HG03460 (cell line): ENCODE measurements around the gene CABP1.

Experiments
- ATAC-seq: cut with Tn5 transposase; IDR thresholded peaks from one replicate; pipeline ENCODE4 v1.9.1; 2021; ENCODE audit not compliant: unreplicated experiment

CABP1 gene

GRCh38 chr12:120630104-120630892, 10.1 kb upstream of the CABP1 start:
- ATAC-seq, result no peak

- ATAC-seq, result no peak
These were observed 9.3 kb upstream of the CABP1 start for GRCh38 chr12:120631097-120631496.

- ATAC-seq, result no peak
These were observed 721 bp downstream of the CABP1 start for GRCh38 chr12:120640861-120641833.

- no peak for ATAC-seq
These were observed 1.7 kb downstream of the CABP1 start for GRCh38 chr12:120642121-120642520.

- no peak for ATAC-seq
These were observed 2.4 kb downstream of the CABP1 start for GRCh38 chr12:120642826-120643225.

- ATAC-seq, result no peak
These were observed 3.1 kb downstream of the CABP1 start for GRCh38 chr12:120643574-120643973.

- ATAC-seq, result no peak
These were observed 5.6 kb downstream of the CABP1 start for GRCh38 chr12:120646044-120646443.

- no peak for ATAC-seq
These were observed 6.9 kb downstream of the CABP1 start for GRCh38 chr12:120647375-120647755.

- ATAC-seq, result no peak
These were observed 9.2 kb downstream of the CABP1 start for GRCh38 chr12:120649442-120650232.

- no peak for ATAC-seq
These were observed 9.8 kb downstream of the CABP1 start for GRCh38 chr12:120650233-120650690.

GRCh38 chr12:120651821-120652220, 11.4 kb downstream of the CABP1 start:
- no peak for ATAC-seq

- ATAC-seq, result no peak
These were observed 12.4 kb downstream of the CABP1 start for GRCh38 chr12:120652656-120653435.

- ATAC-seq, result no peak
These were observed 13.2 kb downstream of the CABP1 start for GRCh38 chr12:120653611-120654010.

GRCh38 chr12:120654656-120655055, 14.2 kb downstream of the CABP1 start:
- ATAC-seq, result no peak

GRCh38 chr12:120656008-120656407, 15.6 kb downstream of the CABP1 start:
- no peak for ATAC-seq

- ATAC-seq, result no peak
These were observed 18.1 kb downstream of the CABP1 start for GRCh38 chr12:120658286-120659150.

- no peak for ATAC-seq
These were observed 18.7 kb downstream of the CABP1 start for GRCh38 chr12:120659151-120659525.

- no peak for ATAC-seq
These were observed 21.0 kb downstream of the CABP1 start for GRCh38 chr12:120661432-120661831.

GRCh38 chr12:120662879-120663278, 22.5 kb downstream of the CABP1 start:
- no peak for ATAC-seq
